HepG2 (cell line): Measurements from ENCODE around the gene WNK1. TPM values are rescaled to one million over a fixed set of nuclear protein-coding genes. Genes with fewer than 3 reads are reported as not detected.
A peak's percentile ranks its signal among the peaks of the same experiment; 100 is the strongest.

Source experiments
- ATF2 ChIP-seq: sonication (generic); formaldehyde crosslinking; IDR thresholded peaks from 2 replicates; pipeline ENCODE4 v1.4.0; 2020; ENCODE audit warnings: missing genetic modification reagents
- E2F1 ChIP-seq: sonication (generic); formaldehyde crosslinking; IDR thresholded peaks from 2 replicates; pipeline ENCODE4 v1.5.0; 2020; ENCODE audit warnings: missing genetic modification reagents
- ELK4 ChIP-seq: sonication (generic); formaldehyde crosslinking; IDR thresholded peaks from 2 replicates; pipeline ENCODE4 v1.9.0; 2021; ENCODE audit warnings: missing genetic modification reagents, borderline replicate concordance
- FOXM1 ChIP-seq: sonication (generic); formaldehyde crosslinking; IDR thresholded peaks from 2 replicates; pipeline ENCODE4 v1.5.0; 2020; ENCODE audit warnings: missing genetic modification reagents
- FOXP1 ChIP-seq, 2 experiments: fragments of 450-650 bp in 1 of 2; IDR thresholded peaks; 2 replicates each; pipeline ENCODE4 v1.6.1; 2017 to 2018; ENCODE audit warnings: antibody characterized with exemption in 1 of 2
- HDAC1 ChIP-seq: sonication (generic); formaldehyde crosslinking; IDR thresholded peaks from 2 replicates; pipeline ENCODE4 v1.5.1; 2020; ENCODE audit warnings: mild to moderate bottlenecking, missing genetic modification reagents
- HMGXB4 ChIP-seq, 2 experiments: sonication (generic) in 1 of 2; formaldehyde crosslinking in 1 of 2; IDR thresholded peaks; 2 replicates each; pipeline versions ENCODE4 v1.4.0 to v1.6.1; 2018 to 2020; ENCODE audit warnings: missing genetic modification reagents in 2 of 2, borderline replicate concordance in 1 of 2, low read depth in 1 of 2, mild to moderate bottlenecking in 1 of 2, missing biosample characterization in 1 of 2
- IKZF1 ChIP-seq: fragments of 450-650 bp; IDR thresholded peaks from 2 replicates; pipeline ENCODE4 v1.7.1; 2016
- KLF15 ChIP-seq: sonication (generic); formaldehyde crosslinking; IDR thresholded peaks from 2 replicates; pipeline ENCODE4 v1.8.1; 2023; ENCODE audit warnings: borderline replicate concordance, mild to moderate bottlenecking, inconsistent platforms, missing genetic modification reagents, mixed read lengths
- MEF2D ChIP-seq: sonication (generic); formaldehyde crosslinking; IDR thresholded peaks from 2 replicates; pipeline ENCODE4 v1.5.1; 2020; ENCODE audit warnings: mild to moderate bottlenecking, missing genetic modification reagents
- MLX ChIP-seq: IDR thresholded peaks from 2 replicates; pipeline ENCODE4 v1.6.1; 2016
- PAF1 ChIP-seq: IDR thresholded peaks from 2 replicates; pipeline ENCODE4 v1.6.1; 2016; ENCODE audit warnings: missing genetic modification reagents, missing compliant biosample characterization
- PAX8 ChIP-seq: sonication (generic); formaldehyde crosslinking; IDR thresholded peaks from 2 replicates; pipeline ENCODE4 v1.8.0; 2022; ENCODE audit warnings: mild to moderate bottlenecking, missing genetic modification reagents, borderline replicate concordance
- PLRG1 ChIP-seq: fragments of 450-650 bp; conservative IDR thresholded peaks from 2 replicates; pipeline ENCODE4 v1.6.1; 2016
- ZFP36 ChIP-seq: fragments of 150-350 bp; IDR thresholded peaks from 2 replicates; pipeline ENCODE4 v1.6.1; 2018; ENCODE audit warnings: borderline replicate concordance, low read length, low read depth; ENCODE audit not compliant: partially characterized antibody
- ZFP91 ChIP-seq: sonication (generic); formaldehyde crosslinking; IDR thresholded peaks from 2 replicates; pipeline ENCODE4 v1.9.0; 2022; ENCODE audit warnings: missing genetic modification reagents, mild to moderate bottlenecking, borderline replicate concordance
- ZMYM3 ChIP-seq: sonication (generic); formaldehyde crosslinking; IDR thresholded peaks from 2 replicates; pipeline ENCODE4 v1.5.1; 2020; ENCODE audit warnings: mild to moderate bottlenecking, missing genetic modification reagents
- ZNF326 ChIP-seq: sonication (generic); formaldehyde crosslinking; IDR thresholded peaks from 2 replicates; pipeline ENCODE4 v1.4.0; 2020; ENCODE audit warnings: missing genetic modification reagents, borderline replicate concordance
- ZNF354B ChIP-seq: sonication (generic); formaldehyde crosslinking; IDR thresholded peaks from 2 replicates; pipeline ENCODE4 v1.8.0; 2022; ENCODE audit warnings: mild to moderate bottlenecking, missing genetic modification reagents
- ZNF557 ChIP-seq: sonication (generic); formaldehyde crosslinking; IDR thresholded peaks from 2 replicates; pipeline ENCODE4 v1.4.0; 2020; ENCODE audit warnings: missing genetic modification reagents
- ZNF563 ChIP-seq: sonication (generic); formaldehyde crosslinking; IDR thresholded peaks from 2 replicates; pipeline ENCODE4 v1.8.0; 2022; ENCODE audit warnings: mild to moderate bottlenecking, moderate library complexity, missing genetic modification reagents
- polyA plus RNA-seq, 8 experiments: library from polyadenylated mRNA; depleted of rRNA in 3 of 8; stranded (reverse) in 7 of 8; unstranded in 1 of 8; fragments of >200 nt; fragmentation: Illumina TruSeq in 4 of 8; extraction: Trizol in 4 of 8; gene quantifications; 2 replicates each; pipeline versions ENCODE4 v1.2.1 to v1.2.3, GENCODE V29; 2011 to 2016; ENCODE audit warnings: low read depth in 4 of 8, missing spikeins in 1 of 8, mixed read lengths in 1 of 8; ENCODE audit not compliant: insufficient read depth in 1 of 8
- total RNA-seq, 5 experiments: library from RNA; depleted of rRNA; stranded (reverse); fragments of >200 nt; fragmentation: Illumina TruSeq; extraction: Trizol; gene quantifications; 2 replicates each; pipeline ENCODE4 v1.2.3, GENCODE V29; 2016; ENCODE audit warnings: low read depth in 1 of 5

The WNK1 gene
- total and polyA plus RNA-seq, 2 of the 13 experiments (the other 11 are each of a cell fraction or from before 2014, with no cell fraction given), result 31.1 to 54.8 TPM

GRCh38 chr12:751192-751998 is 984 bp upstream of the WNK1 start (continued):
- TF ChIP-seq ZNF354B (no peak), MEF2D (CRISPR knock-in tag) (peak; percentile 86), ZNF557 (CRISPR knock-in tag) (peak; percentile 95), PAF1 (CRISPR knock-in tag) (no peak), HMGXB4 (CRISPR knock-in tag; IDR thresholded peaks at IDR 0.05; ENCODE audit: borderline replicate concordance in 1 of 2, low read depth in 1 of 2) (peak; percentile 93 to 97), ZFP91 (CRISPR knock-in tag) (peak; percentile 97), ZFP36 (no peak), E2F1 (CRISPR knock-in tag) (peak; percentile 97), FOXP1 (IDR thresholded peaks at IDR 0.05) (no peak), FOXP1 (CRISPR knock-in tag; IDR thresholded peaks at IDR 0.05) (no peak), ATF2 (CRISPR knock-in tag) (peak; percentile 70), KLF15 (no peak), MLX (CRISPR knock-in tag) (peak; percentile 53; the same call in 1 of the 2 replicates), IKZF1 (no peak), PAX8 (CRISPR knock-in tag) (no peak), PLRG1 (no peak), HDAC1 (CRISPR knock-in tag) (peak; percentile 87), ZNF326 (no peak), ZMYM3 (CRISPR knock-in tag) (peak; percentile 91), ELK4 (CRISPR knock-in tag) (no peak), ZNF563 (CRISPR knock-in tag) (peak; percentile 92), FOXM1 (CRISPR knock-in tag) (peak; percentile 80; the same call in 1 of the 2 replicates)
